Measurements from ENCODE around the gene THAP7. TPM values are rescaled to one million over a fixed set of nuclear protein-coding genes. Genes with fewer than 3 reads are reported as not detected.
"Not testable (repeated sequence)": the region's sequence is repeated elsewhere in the genome, so short reads cannot be mapped to it uniquely, and the experiment has no call there.

The THAP7 gene
- total RNA-seq, 1 donor from 2014 or later = 18.8 TPM

DNA sequence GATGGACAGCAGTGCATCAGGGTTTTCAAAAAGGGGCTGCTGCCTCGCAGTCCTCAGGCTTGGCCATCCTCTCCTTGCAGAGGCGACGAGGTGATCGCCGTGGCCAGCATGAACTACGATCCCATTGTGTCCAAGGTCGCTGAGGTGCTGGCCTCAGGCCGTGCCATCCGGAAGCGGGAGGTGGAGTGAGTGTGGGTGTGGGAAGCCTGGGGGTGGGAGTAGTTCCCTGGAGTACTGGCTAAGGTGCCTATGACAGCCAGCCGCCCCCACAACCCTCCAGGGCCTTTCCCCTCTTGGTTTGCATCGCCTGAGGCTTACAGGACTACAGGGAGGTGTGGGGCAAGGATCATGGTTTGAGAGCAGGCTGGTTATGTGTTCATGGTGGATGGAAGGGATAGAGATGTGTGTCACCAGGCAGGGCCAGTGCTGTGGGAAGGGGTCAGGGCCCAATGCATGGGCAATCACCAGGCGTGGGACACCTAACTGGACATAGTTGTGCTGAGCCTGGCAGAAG, 21.9 kb downstream of the THAP7 start:
- no peak for DNase-seq (ENCODE audit: low read depth, low spot score)

DNA sequence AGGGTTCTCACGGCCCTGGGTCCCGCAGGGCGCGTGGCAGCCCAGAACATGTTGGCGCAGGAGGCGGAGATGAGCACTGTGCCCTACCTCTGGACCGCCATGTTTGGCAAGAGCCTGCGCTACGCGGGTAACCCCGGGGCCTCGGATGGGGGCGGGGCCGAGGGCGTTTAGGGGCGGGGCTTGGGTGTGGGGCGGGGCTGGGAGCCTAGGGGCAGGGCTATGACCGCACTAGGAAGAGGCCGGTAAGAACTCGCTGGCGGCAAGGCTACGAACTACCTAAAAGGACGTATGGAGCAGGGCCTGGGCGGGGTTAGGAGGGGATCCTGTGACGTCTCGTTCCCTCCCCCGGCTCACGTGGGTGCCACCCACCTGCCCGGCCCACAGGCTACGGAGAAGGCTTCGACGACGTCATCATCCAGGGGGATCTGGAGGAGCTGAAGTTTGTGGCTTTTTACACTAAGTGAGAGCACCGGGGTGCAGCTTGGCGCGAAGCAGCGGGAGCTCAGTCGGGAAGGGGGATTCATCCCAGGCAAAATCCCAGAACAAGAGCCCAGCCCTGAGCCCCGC, 22.6 kb downstream of the THAP7 start:
- peak; percentile 29 for DNase-seq (ENCODE audit: low read depth, low spot score)

- no peak for DNase-seq (ENCODE audit: low read depth, low spot score)
Measured at GRCh38 chr22:20978419-20978818, 23.5 kb downstream of the THAP7 start.

- DNase-seq (ENCODE audit: low read depth, low spot score) = no peak
Measured at GRCh38 chr22:20977516-20978170, 24.3 kb downstream of the THAP7 start.

- DNase-seq (ENCODE audit: low read depth, low spot score) = no peak
Measured at GRCh38 chr22:20977019-20977418, 24.9 kb downstream of the THAP7 start.

DNA sequence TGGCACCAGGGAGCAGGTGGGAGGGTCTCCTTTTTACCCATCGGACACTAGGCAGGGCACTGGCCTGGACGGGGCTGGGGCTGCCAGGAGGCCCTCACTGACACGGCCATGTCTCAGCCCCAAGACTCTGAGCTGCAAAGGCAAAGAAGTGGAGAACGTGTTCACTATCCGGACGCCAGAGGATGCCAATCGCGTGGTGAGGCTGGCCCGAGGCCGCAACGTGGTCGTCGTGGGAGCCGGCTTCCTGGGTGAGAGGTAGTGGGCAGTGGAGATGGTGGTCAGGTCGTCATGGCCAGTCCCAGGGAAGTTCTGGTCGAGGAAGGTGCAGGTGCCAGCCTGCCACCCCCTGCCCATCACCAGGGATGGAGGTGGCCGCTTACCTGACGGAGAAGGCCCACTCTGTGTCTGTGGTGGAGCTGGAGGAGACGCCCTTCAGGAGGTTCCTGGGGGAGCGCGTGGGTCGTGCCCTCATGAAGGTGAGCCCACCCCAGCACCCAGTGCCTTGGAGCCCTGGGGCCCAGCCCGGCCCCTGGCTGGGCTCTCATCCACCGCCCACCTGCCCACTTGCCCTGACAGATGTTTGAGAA, 25.5 kb downstream of the THAP7 start:
- DNase-seq (ENCODE audit: low read depth, low spot score) = no peak

GRCh38 chr22:20975541-20976290, 26.2 kb downstream of the THAP7 start:
- DNase-seq (ENCODE audit: low read depth, low spot score) = no peak

- DNase-seq (ENCODE audit: low read depth, low spot score) = no peak
Measured at GRCh38 chr22:20974336-20974955, 27.5 kb downstream of the THAP7 start.

- no peak for DNase-seq (ENCODE audit: low read depth, low spot score)
Measured at GRCh38 chr22:20973634-20974286, 28.2 kb downstream of the THAP7 start.

DNA sequence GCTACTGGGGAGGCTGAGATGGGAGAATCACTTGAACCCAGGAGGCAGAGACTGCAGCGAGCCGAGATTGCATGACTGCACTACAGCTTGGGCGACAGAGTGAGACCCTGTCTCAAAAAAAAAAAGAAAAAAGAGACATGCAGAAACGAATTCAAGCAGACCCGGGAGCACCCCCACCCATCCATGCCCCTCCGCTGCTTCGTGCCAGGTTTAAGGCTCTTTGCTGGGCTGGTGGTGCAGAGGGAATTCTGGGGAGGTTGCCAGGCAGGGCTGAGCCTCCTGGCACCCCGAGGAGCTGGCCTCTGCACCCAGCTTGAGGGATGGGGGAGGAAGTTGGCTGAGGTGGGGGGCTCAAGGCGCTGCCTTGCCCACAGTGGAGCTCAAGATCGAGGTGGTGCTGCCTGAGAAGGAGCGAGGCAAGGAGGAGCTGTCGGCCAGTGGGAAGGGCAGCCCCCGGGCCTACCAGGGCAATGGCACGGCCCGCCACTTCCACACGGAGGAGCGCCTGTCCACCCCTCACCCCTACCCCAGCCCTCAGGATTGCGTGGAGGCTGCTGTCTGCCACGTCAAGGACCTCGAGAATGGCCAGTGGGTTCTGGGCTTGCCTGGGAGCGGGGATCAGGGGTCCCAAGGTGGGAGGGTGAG, 28.9 kb downstream of the THAP7 start:
- DNase-seq (ENCODE audit: low read depth, low spot score) = no peak

DNA sequence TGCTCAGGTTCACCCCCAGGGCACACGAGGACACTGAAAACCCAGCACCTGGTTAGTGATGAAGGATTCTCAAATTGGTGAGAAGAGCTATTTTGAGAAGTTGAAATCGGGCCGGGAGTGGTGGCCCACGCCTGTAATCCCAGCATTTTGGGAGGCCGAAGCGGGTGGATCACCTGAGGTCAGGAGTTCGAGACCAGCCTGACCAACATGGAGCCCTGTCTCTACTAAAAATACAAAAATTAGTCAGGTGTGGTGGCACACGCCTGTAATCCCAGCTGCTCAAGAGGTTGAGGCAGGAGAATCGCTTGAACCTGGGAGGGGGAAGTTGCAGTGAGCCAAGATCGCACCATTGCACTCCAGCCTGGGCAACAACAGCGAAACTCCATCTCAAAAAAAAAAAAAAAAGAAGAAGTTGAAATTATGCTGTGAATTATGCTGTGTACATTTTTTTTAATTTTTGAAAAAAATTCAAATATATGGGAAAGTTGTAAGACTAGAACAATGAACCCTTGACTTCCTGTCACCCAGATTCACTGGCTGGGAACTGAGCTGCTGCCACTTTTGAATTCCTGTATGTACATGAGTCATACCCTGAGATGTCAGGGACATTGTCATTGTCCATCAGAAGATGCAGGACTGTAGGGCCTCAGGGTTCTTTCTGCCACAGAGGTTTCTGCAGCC, 29.8 kb downstream of the THAP7 start:
- not testable (repeated sequence) for DNase-seq (ENCODE audit: low read depth, low spot score)

DNA sequence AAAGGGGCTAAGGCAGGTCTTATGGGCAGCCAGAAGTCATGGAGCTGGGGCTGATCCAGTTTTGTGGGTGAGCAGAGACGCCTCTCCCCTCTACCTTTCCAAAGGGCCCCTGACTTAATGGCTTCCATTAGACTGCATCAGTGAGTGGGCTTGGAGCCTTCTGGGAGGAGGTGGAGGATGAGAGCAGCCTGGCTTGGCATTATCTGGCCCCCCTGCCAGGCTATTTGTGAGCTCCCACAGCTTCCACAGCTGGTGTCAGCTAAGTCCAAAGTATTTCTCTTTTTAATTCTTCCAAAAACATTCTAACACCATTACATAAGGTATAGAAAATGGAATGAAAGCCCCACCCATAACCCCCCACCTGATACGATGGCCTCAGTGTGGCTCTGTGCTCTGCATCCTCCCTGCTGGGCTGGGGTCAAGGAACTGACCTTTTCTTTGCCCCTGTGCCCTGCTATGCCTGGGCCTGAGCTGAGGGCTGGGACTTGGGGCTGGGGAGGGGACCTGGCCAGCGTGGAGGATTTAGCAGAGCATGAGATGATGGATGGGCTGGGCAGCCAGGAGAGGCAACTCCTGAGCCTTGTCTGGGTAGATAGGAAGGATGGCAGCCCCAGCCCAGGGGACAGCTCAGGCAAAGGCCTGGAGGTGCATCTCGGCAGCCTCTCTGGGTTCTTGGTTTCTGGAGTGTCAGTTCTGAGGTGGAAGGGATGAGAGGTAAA, 30.8 kb downstream of the THAP7 start:
- no peak for DNase-seq (ENCODE audit: low read depth, low spot score)

DNA sequence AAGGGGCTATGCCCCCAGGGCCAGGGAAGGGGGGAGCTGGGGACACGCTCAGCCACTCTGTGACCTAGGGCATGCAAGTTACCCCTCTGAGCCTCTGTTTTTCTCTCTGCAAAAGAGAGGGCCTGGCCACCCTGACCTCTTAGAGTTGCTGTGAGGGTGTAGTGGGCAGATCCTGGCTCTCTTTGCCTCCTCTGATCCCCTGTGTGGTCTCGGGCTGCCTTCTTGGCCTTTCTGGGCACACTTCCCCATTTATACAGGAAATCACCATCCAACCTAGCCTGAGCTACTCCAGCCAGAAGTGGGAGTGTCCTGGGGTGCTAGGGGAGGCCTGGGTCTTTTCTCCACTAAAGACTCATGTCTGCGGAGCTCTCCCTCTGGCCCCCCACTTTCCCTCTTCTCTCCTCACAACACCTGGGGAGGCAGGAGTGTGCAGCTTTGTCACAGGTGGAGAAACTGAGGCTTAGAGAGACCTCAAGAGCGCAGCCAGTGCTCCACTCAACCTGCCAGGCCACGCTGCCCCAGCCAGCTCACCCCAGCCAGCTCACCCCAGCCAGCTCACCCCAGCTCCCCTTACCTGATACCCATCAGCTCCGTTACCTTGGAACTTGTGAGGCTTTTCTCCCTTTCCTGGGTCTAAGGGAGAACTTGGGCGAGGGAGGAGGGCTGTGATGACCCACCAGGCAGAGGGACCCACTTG, 33.5 kb downstream of the THAP7 start:
- DNase-seq (ENCODE audit: low read depth, low spot score) = no peak

- no peak for DNase-seq (ENCODE audit: low read depth, low spot score)
Measured at GRCh38 chr22:20967697-20968211, 34.2 kb downstream of the THAP7 start.

DNA sequence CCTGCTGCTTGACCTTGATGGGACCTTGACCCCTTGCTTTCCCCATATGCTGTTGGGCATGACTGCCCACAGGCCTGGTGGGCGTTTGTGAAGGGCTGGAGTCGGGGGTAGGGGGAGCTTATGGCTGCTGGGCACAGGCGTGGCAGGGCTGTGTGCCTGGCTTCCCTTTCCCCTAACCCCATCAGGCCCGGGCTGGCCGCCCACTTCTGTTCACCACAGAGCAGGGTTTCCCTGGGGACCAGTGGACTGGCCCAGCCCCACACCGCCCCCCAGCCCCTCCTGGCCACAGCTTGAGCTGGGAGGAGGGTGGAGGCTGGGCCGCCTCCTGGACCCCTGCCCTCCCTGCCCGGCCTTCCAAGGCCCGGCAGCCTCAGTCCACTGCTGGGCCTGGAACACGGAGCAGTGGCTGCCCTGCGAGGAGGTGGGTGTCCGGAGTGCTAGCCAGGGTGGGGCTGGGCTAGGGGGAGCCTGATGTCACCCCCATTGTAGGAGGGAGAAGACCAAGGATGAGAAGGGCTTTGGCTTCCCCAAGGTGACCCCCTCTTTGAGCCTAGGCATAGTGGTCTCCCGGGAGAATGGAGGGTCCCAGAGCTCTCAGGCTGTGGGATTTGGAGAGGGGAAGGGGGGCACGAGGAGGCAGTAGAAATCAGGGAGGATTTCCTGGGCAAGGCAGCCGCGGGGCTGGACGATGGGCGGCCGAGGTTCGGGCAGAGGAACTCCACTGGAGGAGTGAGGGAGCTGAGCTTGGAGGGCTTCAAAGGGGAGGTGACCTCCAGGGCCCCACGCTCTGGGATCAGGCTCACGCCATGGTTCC, 34.8 kb downstream of the THAP7 start, which contains the start of gene AIFM3:
Gene AIFM3, plus strand, starts transcription at position 373 of the 814 bp plus-strand sequence. CDS start 690 bp downstream, outside the sequence.
- no peak for DNase-seq (ENCODE audit: low read depth, low spot score)

- no peak for DNase-seq (ENCODE audit: low read depth, low spot score)
Measured at GRCh38 chr22:20965888-20966855, 35.7 kb downstream of the THAP7 start.

All from pulmonary artery endothelial cell (primary cell).